ENCODE measurements around the gene TUBA1A.
"Not testable (repeated sequence)": the region's sequence is repeated elsewhere in the genome, so short reads cannot be mapped to it uniquely, and the experiment has no call there.

The TUBA1A gene

DNA sequence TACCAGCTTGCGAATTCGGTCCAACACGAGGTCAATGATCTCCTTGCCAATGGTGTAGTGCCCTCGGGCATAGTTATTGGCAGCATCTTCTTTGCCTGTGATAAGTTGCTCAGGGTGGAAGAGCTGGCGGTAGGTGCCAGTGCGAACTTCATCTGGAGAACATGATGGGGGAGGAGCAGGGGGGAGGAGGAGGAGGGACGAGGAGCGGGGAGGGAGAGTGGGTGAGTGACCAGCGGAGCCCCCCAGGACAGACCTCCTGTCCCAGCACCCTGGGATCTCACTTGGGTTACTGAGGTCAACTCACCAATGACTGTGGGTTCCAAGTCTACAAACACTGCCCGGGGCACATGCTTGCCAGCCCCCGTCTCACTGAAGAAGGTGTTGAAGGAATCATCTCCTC, 2.6 kb downstream of the TUBA1A start:
- not testable (repeated sequence) for H3K27me3 ChIP-seq (ENCODE audit: control insufficient read depth in 1 of 2, insufficient read depth in 2 of 2, low read length in 2 of 2); H3K9ac ChIP-seq (ENCODE audit: low read length in 2 of 2); H3K4me3 ChIP-seq (ENCODE audit: low read length in 2 of 2); H3K27ac ChIP-seq (ENCODE audit: low read length); H3K9me3 ChIP-seq (ENCODE audit: control insufficient read depth in 2 of 2, low read length in 2 of 2)
- peaks cover 12% of the 10 kb centered on the region for H3K4me1 ChIP-seq (ENCODE audit: control insufficient read depth, insufficient read depth, low read length)
- peaks cover 14 to 22% of the 10 kb centered on the region in 2 donors for H3K36me3 ChIP-seq (ENCODE audit: control insufficient read depth in 2 of 2, insufficient read depth in 2 of 2, low read length in 2 of 2)

DNA sequence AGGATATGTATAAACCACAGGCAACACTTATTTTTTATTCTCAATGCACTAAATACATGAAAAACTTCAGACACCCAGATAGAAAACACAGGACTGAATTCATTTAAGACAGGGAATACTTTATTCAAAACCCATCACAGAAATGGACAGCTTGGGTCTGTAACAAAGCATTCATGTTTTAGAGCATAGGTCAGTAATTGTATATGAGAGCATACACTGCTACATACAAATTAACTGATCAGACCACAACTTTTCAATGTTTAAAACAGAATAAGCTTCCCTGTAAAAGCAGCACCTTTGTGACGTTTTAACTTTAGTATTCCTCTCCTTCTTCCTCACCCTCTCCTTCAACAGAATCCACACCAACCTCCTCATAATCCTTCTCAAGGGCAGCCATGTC, 4.2 kb downstream of the TUBA1A start:
- not testable (repeated sequence) for H3K27ac ChIP-seq (ENCODE audit: low read length); H3K9me3 ChIP-seq (ENCODE audit: control insufficient read depth in 2 of 2, low read length in 2 of 2); H3K4me3 ChIP-seq (ENCODE audit: low read length in 2 of 2); H3K9ac ChIP-seq (ENCODE audit: low read length in 2 of 2); H3K27me3 ChIP-seq (ENCODE audit: control insufficient read depth in 1 of 2, insufficient read depth in 2 of 2, low read length in 2 of 2)
- peaks cover 14 to 22% of the 10 kb centered on the region in 2 donors for H3K36me3 ChIP-seq (ENCODE audit: control insufficient read depth in 2 of 2, insufficient read depth in 2 of 2, low read length in 2 of 2)
- peaks cover 12% of the 10 kb centered on the region for H3K4me1 ChIP-seq (ENCODE audit: control insufficient read depth, insufficient read depth, low read length)

DNA sequence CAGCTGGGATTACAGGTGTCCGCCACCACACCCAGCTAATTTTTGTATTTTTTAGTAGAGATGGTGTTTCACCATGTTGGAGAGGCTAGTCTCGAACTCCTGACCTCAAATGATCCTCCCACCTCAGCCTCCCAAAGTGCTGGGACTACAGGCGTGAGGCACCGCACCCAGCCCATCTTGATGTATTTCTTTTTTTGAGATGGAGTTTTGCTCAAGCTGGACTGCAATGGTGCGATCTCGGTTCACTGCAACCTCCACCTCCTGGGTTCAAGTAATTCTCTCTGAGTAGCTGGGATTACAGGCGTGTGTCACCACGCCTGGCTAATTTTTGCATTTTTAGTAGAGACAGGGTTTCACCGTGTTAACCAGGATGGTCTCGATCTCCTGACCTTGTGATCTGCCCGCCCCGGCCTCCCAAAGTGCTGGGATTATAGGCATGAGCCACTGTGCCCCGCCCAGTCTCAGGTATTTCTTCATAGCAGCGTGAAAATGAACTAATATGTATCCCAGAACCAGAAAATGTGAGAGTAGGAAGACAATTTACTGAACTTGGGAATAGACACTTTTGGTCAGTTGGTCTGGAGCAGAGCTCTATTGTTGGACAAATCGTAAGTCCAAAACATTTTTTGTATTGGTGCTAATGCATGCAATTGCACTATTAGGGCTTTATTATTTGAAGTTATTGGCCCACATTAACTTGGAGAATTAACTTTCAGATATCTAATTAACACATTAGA, 5.5 kb downstream of the TUBA1A start:
- H3K36me3 ChIP-seq (ENCODE audit: control insufficient read depth in 2 of 2, insufficient read depth in 2 of 2, low read length in 2 of 2): peaks cover 14 to 22% of the 10 kb centered on the region in 2 donors
- H3K9ac ChIP-seq (ENCODE audit: low read length in 2 of 2); H3K27ac ChIP-seq (ENCODE audit: low read length); H3K27me3 ChIP-seq (ENCODE audit: control insufficient read depth in 1 of 2, insufficient read depth in 2 of 2, low read length in 2 of 2); H3K9me3 ChIP-seq (ENCODE audit: control insufficient read depth in 2 of 2, low read length in 2 of 2); H3K4me3 ChIP-seq (ENCODE audit: low read length in 2 of 2): not testable (repeated sequence)
- H3K4me1 ChIP-seq (ENCODE audit: control insufficient read depth, insufficient read depth, low read length): peaks cover 12% of the 10 kb centered on the region

DNA sequence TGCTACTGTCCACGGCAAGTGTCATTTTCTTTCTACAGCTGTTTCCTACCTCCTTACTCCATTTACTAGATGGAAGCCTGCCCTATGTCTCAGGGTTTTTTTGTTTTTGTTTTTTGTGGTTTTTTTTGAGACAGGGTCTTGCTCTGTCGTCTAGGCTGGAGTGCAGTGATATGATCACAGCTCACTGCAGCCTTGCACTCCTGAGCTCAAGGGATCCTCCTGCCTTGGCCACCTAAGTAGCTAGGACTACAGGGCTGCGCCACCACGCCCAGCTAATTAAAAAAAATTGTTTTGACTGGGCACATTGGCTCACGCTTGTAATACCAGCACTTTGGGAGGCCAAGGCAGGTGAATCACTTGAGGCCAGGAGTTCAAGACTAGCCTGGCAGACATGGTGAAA, 14.7 kb downstream of the TUBA1A start:
- Histone ChIP-seq H3K27ac (ENCODE audit: low read length) (no peak overlapping the region), H3K9ac (ENCODE audit: low read length in 2 of 2) (no peak overlapping the region), H3K27me3 (ENCODE audit: control insufficient read depth in 1 of 2, insufficient read depth in 2 of 2, low read length in 2 of 2) (no peaks in the 10 kb centered on the region), H3K4me1 (ENCODE audit: control insufficient read depth, insufficient read depth, low read length) (no peaks in the 10 kb centered on the region), H3K36me3 (ENCODE audit: control insufficient read depth in 2 of 2, insufficient read depth in 2 of 2, low read length in 2 of 2) (no peaks in the 10 kb centered on the region), H3K9me3 (ENCODE audit: control insufficient read depth in 2 of 2, low read length in 2 of 2) (peaks cover 0 to 3% of the 10 kb centered on the region in 2 donors), H3K4me3 (ENCODE audit: low read length in 2 of 2) (no peak overlapping the region)

DNA sequence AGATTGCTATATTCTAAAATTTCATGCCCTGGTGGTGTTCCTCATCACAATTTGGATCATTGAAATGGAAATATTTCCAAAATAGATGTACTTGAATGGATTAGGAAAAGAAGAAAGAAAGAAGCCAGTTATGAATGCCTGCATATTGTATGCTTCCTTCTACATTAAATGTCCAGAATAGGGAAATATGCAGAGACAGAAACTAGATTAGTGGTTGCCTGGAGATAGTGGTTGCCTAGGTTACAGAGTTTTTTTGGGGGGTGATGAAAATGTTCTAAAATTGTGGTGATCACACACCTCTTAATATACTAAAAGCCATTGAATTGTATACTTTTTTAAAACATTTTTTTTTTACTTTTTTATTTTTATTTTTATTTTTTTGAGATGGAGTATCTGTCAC, 18.0 kb downstream of the TUBA1A start:
- no peaks in the 10 kb centered on the region for H3K4me1 ChIP-seq (ENCODE audit: control insufficient read depth, insufficient read depth, low read length)
- no peak overlapping the region for H3K4me3 ChIP-seq (ENCODE audit: low read length in 2 of 2)
- H3K36me3 ChIP-seq (ENCODE audit: control insufficient read depth in 2 of 2, insufficient read depth in 2 of 2, low read length in 2 of 2): no peaks in the 10 kb centered on the region
- H3K9ac ChIP-seq (ENCODE audit: low read length in 2 of 2): no peak overlapping the region
- H3K27me3 ChIP-seq (ENCODE audit: control insufficient read depth in 1 of 2, insufficient read depth in 2 of 2, low read length in 2 of 2): no peaks in the 10 kb centered on the region
- no peak overlapping the region for H3K27ac ChIP-seq (ENCODE audit: low read length)
- H3K9me3 ChIP-seq (ENCODE audit: control insufficient read depth in 2 of 2, low read length in 2 of 2): no peaks in the 10 kb centered on the region

DNA sequence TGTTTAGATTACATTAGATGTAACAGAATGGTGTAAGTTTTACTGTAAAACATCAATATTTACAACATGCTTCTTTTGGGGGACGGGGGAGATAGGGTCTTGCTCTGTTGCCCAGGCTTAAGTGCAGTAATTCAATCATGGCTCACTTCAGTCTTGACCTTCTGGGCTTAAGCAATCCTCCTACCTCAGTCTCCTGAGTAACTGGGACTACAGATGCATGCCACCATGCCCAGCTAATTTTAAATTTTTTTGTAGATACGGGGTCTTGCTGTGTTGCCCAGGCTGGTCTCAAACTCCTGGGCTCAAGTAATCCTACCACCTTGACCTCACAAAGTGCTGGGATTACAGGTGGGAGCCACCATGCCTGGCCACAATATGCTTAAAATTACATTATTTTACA, 23.8 kb downstream of the TUBA1A start:
- Histone ChIP-seq H3K36me3 (ENCODE audit: control insufficient read depth in 2 of 2, insufficient read depth in 2 of 2, low read length in 2 of 2) (no peaks in the 10 kb centered on the region), H3K4me1 (ENCODE audit: control insufficient read depth, insufficient read depth, low read length) (no peaks in the 10 kb centered on the region), H3K4me3 (ENCODE audit: low read length in 2 of 2) (no peak overlapping the region), H3K27me3 (ENCODE audit: control insufficient read depth in 1 of 2, insufficient read depth in 2 of 2, low read length in 2 of 2) (no peaks in the 10 kb centered on the region), H3K9me3 (ENCODE audit: control insufficient read depth in 2 of 2, low read length in 2 of 2) (no peaks in the 10 kb centered on the region), H3K27ac (ENCODE audit: low read length) (no peak overlapping the region), H3K9ac (ENCODE audit: low read length in 2 of 2) (no peak overlapping the region)

DNA sequence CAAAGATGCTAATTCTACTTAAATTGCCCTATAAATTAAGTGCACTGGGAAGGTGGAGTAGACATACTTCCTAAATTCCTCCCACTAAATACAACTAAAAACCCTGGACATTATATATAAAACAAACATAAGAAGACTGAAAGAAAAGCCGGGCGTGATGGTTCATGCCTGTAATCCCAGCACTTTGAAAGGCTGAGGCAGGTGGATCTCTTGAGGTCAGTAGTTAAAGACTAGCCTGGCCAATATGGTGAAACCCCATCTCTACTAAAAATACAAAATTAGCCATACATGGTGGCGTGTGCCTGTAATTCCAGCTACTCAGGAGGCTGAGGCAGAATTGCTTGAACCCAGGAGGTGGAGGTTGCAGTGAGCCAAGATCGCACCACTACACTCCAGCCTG, 27.0 kb downstream of the TUBA1A start:
- not testable (repeated sequence) for H3K27me3 ChIP-seq (ENCODE audit: control insufficient read depth in 1 of 2, insufficient read depth in 2 of 2, low read length in 2 of 2); H3K36me3 ChIP-seq (ENCODE audit: control insufficient read depth in 2 of 2, insufficient read depth in 2 of 2, low read length in 2 of 2); H3K4me3 ChIP-seq (ENCODE audit: low read length in 2 of 2); H3K9ac ChIP-seq (ENCODE audit: low read length in 2 of 2); H3K27ac ChIP-seq (ENCODE audit: low read length); H3K4me1 ChIP-seq (ENCODE audit: control insufficient read depth, insufficient read depth, low read length); H3K9me3 ChIP-seq (ENCODE audit: control insufficient read depth in 2 of 2, low read length in 2 of 2)

DNA sequence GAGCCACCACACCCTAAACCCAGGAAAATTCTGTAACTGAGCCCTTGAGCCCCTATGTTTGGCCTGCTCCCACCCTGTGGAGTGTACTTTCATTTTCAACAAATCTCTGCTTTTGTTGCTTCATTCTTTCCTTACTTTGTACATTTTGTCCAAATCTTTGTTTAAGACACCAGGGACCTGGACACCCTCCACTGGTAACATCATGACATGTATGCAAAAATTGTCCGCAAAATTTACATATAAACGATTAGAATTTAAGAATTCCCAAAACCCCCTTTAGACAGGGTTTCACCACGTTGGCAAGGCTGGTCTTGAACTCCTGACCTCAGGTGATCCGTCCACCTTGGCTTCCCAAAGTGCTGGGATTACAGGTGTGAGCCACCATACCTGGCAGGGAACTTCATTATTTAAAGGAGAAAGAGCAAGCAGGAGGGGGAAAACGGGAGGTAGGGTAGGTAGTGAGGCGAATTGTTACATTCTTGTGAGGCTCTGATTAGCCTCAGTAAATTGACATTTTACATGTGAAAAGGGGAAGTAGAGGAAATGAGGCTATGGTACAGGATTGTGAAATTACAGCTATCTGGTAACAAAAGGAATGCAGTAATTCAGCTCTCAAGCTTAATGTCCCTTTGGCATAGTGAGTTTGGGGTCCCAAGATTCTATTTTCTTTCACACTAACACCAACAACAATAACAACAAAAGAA, 27.6 kb downstream of the TUBA1A start:
- Histone ChIP-seq H3K9me3 (ENCODE audit: control insufficient read depth in 2 of 2, low read length in 2 of 2) (no peaks in the 10 kb centered on the region), H3K4me3 (ENCODE audit: low read length in 2 of 2) (no peak overlapping the region), H3K27me3 (ENCODE audit: control insufficient read depth in 1 of 2, insufficient read depth in 2 of 2, low read length in 2 of 2) (no peaks in the 10 kb centered on the region), H3K27ac (ENCODE audit: low read length) (no peak overlapping the region), H3K4me1 (ENCODE audit: control insufficient read depth, insufficient read depth, low read length) (no peaks in the 10 kb centered on the region), H3K9ac (ENCODE audit: low read length in 2 of 2) (no peak overlapping the region), H3K36me3 (ENCODE audit: control insufficient read depth in 2 of 2, insufficient read depth in 2 of 2, low read length in 2 of 2) (no peaks in the 10 kb centered on the region)

DNA sequence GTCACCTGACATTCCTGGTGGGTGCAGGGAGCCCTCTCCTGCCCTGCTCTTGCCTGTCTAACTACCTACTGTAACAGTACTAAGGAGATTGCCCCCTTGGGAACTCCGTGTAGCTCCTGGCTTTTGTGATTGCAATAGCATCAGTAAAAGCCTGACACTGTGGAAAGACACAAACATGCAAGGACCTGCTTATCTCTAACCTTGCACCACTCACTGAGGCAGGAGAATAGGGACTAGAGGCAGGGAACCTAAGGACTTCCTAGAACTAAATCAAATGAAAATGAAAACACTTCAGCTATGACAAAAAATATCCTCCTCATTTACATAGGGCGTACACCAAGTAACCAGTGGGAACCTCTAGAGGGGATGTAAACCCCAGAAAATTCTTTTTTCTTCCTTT, 28.5 kb downstream of the TUBA1A start:
- no peaks in the 10 kb centered on the region for H3K36me3 ChIP-seq (ENCODE audit: control insufficient read depth in 2 of 2, insufficient read depth in 2 of 2, low read length in 2 of 2)
- H3K27me3 ChIP-seq (ENCODE audit: control insufficient read depth in 1 of 2, insufficient read depth in 2 of 2, low read length in 2 of 2): no peaks in the 10 kb centered on the region
- no peaks in the 10 kb centered on the region for H3K9me3 ChIP-seq (ENCODE audit: control insufficient read depth in 2 of 2, low read length in 2 of 2)
- no peaks in the 10 kb centered on the region for H3K4me1 ChIP-seq (ENCODE audit: control insufficient read depth, insufficient read depth, low read length)
- no peak overlapping the region for H3K9ac ChIP-seq (ENCODE audit: low read length in 2 of 2)
- H3K27ac ChIP-seq (ENCODE audit: low read length): no peak overlapping the region
- no peak overlapping the region for H3K4me3 ChIP-seq (ENCODE audit: low read length in 2 of 2)

DNA sequence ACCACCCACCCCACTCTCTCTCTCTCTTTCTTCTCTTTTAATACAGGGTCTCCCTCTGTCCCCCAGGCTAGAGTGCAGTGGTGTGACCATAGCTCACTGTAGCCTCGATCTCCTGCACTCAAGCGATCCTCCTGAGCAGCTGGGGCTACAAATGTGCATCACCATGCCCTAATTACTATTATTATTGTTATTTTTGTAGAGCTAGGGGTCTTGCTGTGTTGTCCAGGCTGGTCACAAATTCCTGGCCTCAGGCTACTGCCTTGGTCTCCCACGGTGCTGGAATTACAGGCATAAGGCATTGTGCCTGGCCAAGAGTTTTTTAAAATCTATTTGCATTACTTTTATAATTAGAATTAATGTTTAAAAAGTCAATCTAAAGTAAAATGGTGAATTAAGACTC, 34.7 kb downstream of the TUBA1A start:
- Histone ChIP-seq H3K9me3 (ENCODE audit: control insufficient read depth in 2 of 2, low read length in 2 of 2) (no peaks in the 10 kb centered on the region), H3K36me3 (ENCODE audit: control insufficient read depth in 2 of 2, insufficient read depth in 2 of 2, low read length in 2 of 2) (no peaks in the 10 kb centered on the region), H3K4me1 (ENCODE audit: control insufficient read depth, insufficient read depth, low read length) (no peaks in the 10 kb centered on the region), H3K27me3 (ENCODE audit: control insufficient read depth in 1 of 2, insufficient read depth in 2 of 2, low read length in 2 of 2) (no peaks in the 10 kb centered on the region), H3K4me3 (ENCODE audit: low read length in 2 of 2) (no peak overlapping the region), H3K27ac (ENCODE audit: low read length) (no peak overlapping the region), H3K9ac (ENCODE audit: low read length in 2 of 2) (no peak overlapping the region)

DNA sequence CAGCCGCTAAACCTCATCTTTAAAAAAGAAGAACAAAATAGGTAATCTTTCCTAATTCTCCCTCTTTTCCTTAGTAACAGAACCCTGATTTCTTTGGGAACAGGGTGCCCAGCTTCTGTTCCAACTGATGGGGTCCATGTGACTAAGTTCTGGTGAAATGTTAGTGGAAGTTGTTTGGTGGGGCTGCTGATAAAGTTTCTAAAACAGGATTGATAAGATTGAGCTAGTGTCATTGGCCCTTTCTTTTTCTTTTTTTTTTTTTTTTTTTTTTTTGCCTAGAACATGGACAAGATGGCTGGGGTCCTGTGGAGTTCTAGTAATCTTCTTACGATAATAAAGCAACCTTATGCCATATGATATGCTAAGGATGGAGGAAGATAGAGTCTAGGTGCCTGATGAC, 41.5 kb downstream of the TUBA1A start:
- H3K27me3 ChIP-seq (ENCODE audit: control insufficient read depth in 1 of 2, insufficient read depth in 2 of 2, low read length in 2 of 2): no peaks in the 10 kb centered on the region
- no peak overlapping the region for H3K27ac ChIP-seq (ENCODE audit: low read length)
- no peaks in the 10 kb centered on the region for H3K9me3 ChIP-seq (ENCODE audit: control insufficient read depth in 2 of 2, low read length in 2 of 2)
- no peak overlapping the region for H3K9ac ChIP-seq (ENCODE audit: low read length in 2 of 2)
- H3K4me1 ChIP-seq (ENCODE audit: control insufficient read depth, insufficient read depth, low read length): no peaks in the 10 kb centered on the region
- no peaks in the 10 kb centered on the region for H3K36me3 ChIP-seq (ENCODE audit: control insufficient read depth in 2 of 2, insufficient read depth in 2 of 2, low read length in 2 of 2)
- no peak overlapping the region for H3K4me3 ChIP-seq (ENCODE audit: low read length in 2 of 2)
